Measurements from ENCODE around the gene TAF1C.

The TAF1C gene

GRCh38 chr16:84214451-84215066 lies 27.7 kb upstream of the TAF1C start (continued):
- TF ChIP-seq ZBTB49 (tag by site-specific recombination; IDR thresholded peaks at IDR 0.05; ENCODE audit: low read depth), result no peak
- no peak for TF ChIP-seq ZNF529 (tag by site-specific recombination; IDR thresholded peaks at IDR 0.05; ENCODE audit: insufficient replicate concordance)
- TF ChIP-seq ZNF561 (tag by site-specific recombination; IDR thresholded peaks at IDR 0.05; ENCODE audit: borderline replicate concordance), result no peak
- TF ChIP-seq ZNF621 (tag by site-specific recombination; IDR thresholded peaks at IDR 0.05), result no peak
- TF ChIP-seq ZNF596 (tag by site-specific recombination; IDR thresholded peaks at IDR 0.05), result no peak
- TF ChIP-seq HOXA7 (CRISPR knock-in tag; IDR thresholded peaks at IDR 0.05; ENCODE audit: borderline replicate concordance), result no peak

- POLR2A ChIA-PET, result no interaction called here
- Histone ChIP-seq H3K9me3 (ENCODE audit: control insufficient read depth, insufficient read depth, low read depth, low read length) (no peaks in the 10 kb centered on the region), H3K4me3 (ENCODE audit: low read depth, low read length) (no peak overlapping the region), H3K4me1 (ENCODE audit: control insufficient read depth, insufficient read depth, low read length) (no peaks in the 10 kb centered on the region), H3K27ac (ENCODE audit: extremely low read depth, low read depth, low read length) (no peak overlapping the region), H3K36me3 (ENCODE audit: control insufficient read depth in 2 of 2, insufficient read depth in 1 of 2, low read length in 2 of 2) (no peaks in the 10 kb centered on the region)
- CTCF ChIA-PET, result no interaction called here
- TF ChIP-seq ZBTB26 (tag by site-specific recombination; optimal IDR thresholded peaks at IDR 0.05), result no peak
- no peak for TF ChIP-seq HIC1 (tag by site-specific recombination; IDR thresholded peaks at IDR 0.05)
- TF ChIP-seq ZNF280D (tag by site-specific recombination; IDR thresholded peaks at IDR 0.05), result no peak
- TF ChIP-seq ZEB2 (tag by site-specific recombination; IDR thresholded peaks at IDR 0.05), result no peak
- TF ChIP-seq AEBP2 (tag by site-specific recombination; IDR thresholded peaks at IDR 0.05; ENCODE audit: borderline replicate concordance), result no peak
- no peak for TF ChIP-seq ZNF214 (tag by site-specific recombination; IDR thresholded peaks at IDR 0.05; ENCODE audit: borderline replicate concordance)
- no peak for TF ChIP-seq ZFP41 (tag by site-specific recombination; IDR thresholded peaks at IDR 0.05; ENCODE audit: borderline replicate concordance)
- TF ChIP-seq KLF7 (tag by site-specific recombination; IDR thresholded peaks at IDR 0.05; ENCODE audit: borderline replicate concordance), result no peak
- no peak for TF ChIP-seq ZFHX2 (tag by site-specific recombination; conservative IDR thresholded peaks at IDR 0.05)
- TF ChIP-seq INSM2 (tag by site-specific recombination; IDR thresholded peaks at IDR 0.05), result no peak
- TF ChIP-seq SCRT1 (tag by site-specific recombination; IDR thresholded peaks at IDR 0.05; ENCODE audit: borderline replicate concordance), result no peak
- TF ChIP-seq OVOL3 (tag by site-specific recombination; IDR thresholded peaks at IDR 0.05), result no peak
- TF ChIP-seq BCL11A (tag by site-specific recombination; IDR thresholded peaks at IDR 0.05; ENCODE audit: low read depth), result no peak
Measured at GRCh38 chr16:84212631-84213030, 25.8 kb upstream of the TAF1C start.
